Activated naive CD8-positive, alpha-beta T cell treated with anti-CD3 and anti-CD28 coated beads, Interleukin-2, amount 50 U/mL, for 24 hours (primary cell): Measurements from ENCODE around the gene AOAH.

Source experiments
- ATAC-seq: fragments of 150-1000 bp; cut with Tn5 transposase; one replicate; pipeline ENCODE4 v1.10.0; 2021
- DNase-seq: peaks from one replicate; pipeline ENCODE4 v3.0.0; 2021
- H3K27ac Mint-ChIP-seq: one replicate; pipeline ENCODE4 v1.8.0; 2021; ENCODE audit warnings: mild to moderate bottlenecking, mixed read lengths
- H3K27me3 Mint-ChIP-seq: one replicate; pipeline ENCODE4 v1.8.0; 2021; ENCODE audit warnings: mixed read lengths
- H3K36me3 Mint-ChIP-seq: one replicate; pipeline ENCODE4 v1.8.0; 2021; ENCODE audit warnings: low read depth, mixed read lengths
- H3K4me1 Mint-ChIP-seq: one replicate; pipeline ENCODE4 v1.8.0; 2021; ENCODE audit warnings: mixed read lengths
- H3K4me3 Mint-ChIP-seq: one replicate; pipeline ENCODE4 v1.8.0; 2021; ENCODE audit warnings: mild to moderate bottlenecking, moderate library complexity, mixed read lengths
- H3K9me3 Mint-ChIP-seq: one replicate; pipeline ENCODE4 v1.8.0; 2021; ENCODE audit warnings: mixed read lengths

The AOAH gene

DNA sequence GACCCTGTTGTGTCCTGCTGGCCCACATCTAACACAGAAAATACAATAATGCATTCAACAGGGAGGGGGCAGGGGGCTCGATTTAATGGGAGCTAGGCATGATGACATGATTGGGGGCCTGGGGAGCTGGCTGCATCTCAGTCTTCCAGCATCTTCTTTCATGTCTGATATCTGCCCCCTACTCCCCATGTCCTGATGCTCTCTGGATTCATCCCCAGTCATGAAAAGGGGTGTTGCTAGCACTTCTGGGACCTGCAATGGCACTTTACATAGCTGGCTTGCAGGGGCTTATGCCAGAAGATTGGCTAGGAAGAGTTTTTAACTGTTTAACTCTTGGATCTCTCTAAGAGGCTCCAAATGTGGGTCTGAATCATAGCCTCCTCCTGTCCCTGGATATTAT lies 94.9 kb downstream of the AOAH start:
- Mint-ChIP-seq H3K4me1 (peaks cover 3% of the 10 kb centered on the region), H3K9me3 (no peaks in the 10 kb centered on the region), H3K4me3 (no peak overlapping the region), H3K36me3 (no peaks in the 10 kb centered on the region), H3K27ac (no peak overlapping the region), H3K27me3 (no peaks in the 10 kb centered on the region)
- ATAC-seq (no peak), DNase-seq (no peak)

DNA sequence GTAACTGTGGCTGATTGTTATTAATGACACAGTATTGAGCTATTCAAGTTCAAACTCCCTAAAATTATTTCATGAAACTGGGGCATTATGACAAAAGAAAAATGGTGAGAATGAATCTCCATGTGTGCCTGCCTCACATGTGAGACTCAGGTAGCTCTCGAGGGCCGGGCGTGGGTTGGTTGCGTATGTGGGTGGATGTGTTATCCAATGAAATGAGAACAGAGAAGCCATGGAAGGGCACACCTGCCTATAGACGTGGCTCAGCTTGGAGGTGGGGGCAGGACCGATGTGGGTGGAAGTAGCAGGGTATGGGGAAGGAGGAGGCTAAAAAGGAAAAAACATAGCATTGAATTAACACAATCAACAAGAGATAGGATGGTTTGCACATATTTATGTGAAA lies 96.5 kb downstream of the AOAH start:
- ATAC-seq = no peak
- H3K27ac Mint-ChIP-seq = no peak overlapping the region

DNA sequence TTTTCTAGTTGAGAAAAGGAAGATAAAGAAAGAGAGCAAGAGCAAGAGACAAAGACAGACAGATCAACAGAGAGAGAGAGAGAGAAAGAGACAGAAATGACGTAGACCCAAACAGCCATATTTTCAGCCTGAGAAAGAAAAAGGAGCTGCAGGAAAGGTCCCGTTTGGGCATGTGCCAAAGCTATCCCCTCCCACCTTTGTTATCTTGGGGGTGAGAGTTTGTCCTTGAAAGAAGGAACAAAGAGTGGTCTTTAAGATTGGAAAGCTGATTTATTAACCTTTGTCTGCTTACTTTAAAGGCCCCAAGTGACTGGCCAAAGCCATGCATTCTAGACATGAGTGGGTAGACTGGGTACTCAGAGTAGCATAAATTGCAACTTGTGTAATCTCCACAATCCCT lies 98.2 kb downstream of the AOAH start:
- peaks cover 6% of the 10 kb centered on the region for H3K36me3 Mint-ChIP-seq
- H3K27ac Mint-ChIP-seq = no peak overlapping the region
- H3K27me3 Mint-ChIP-seq = no peaks in the 10 kb centered on the region
- peaks cover 18% of the 10 kb centered on the region for H3K4me1 Mint-ChIP-seq
- H3K4me3 Mint-ChIP-seq = no peak overlapping the region
- no peaks in the 10 kb centered on the region for H3K9me3 Mint-ChIP-seq
- DNase-seq (no peak), ATAC-seq (no peak)

More for the DNA sequence above, 96.5 kb downstream of the AOAH start:
- Mint-ChIP-seq H3K36me3 (no peaks in the 10 kb centered on the region), H3K27me3 (no peaks in the 10 kb centered on the region), H3K4me3 (no peak overlapping the region), H3K9me3 (no peaks in the 10 kb centered on the region), H3K4me1 (peaks cover 5% of the 10 kb centered on the region)
- no peak for DNase-seq

DNA sequence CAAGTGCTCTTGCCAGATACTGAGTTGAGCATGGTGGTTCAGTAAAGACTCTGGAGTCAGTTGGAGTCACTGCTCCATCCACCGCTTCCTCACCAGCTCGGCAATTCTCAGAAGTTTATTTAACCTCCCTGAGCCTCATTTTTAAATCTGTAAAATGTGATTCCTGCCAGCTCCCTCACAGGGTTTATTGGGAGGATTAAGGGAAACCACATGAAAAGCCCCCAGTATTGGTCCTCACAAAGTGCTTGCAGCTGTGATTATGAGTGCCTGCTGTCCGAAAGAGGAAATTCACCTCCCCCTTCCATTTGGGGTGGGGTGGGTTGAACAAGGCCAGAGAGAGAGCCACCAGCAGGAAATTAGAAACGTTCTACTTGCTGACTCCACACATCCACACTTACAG lies 99.0 kb downstream of the AOAH start:
- Mint-ChIP-seq H3K27ac (no peak overlapping the region), H3K36me3 (peaks cover 6% of the 10 kb centered on the region), H3K27me3 (no peaks in the 10 kb centered on the region), H3K4me1 (peaks cover 22% of the 10 kb centered on the region), H3K9me3 (no peaks in the 10 kb centered on the region), H3K4me3 (no peak overlapping the region)
- no peak for ATAC-seq
- no peak for DNase-seq

DNA sequence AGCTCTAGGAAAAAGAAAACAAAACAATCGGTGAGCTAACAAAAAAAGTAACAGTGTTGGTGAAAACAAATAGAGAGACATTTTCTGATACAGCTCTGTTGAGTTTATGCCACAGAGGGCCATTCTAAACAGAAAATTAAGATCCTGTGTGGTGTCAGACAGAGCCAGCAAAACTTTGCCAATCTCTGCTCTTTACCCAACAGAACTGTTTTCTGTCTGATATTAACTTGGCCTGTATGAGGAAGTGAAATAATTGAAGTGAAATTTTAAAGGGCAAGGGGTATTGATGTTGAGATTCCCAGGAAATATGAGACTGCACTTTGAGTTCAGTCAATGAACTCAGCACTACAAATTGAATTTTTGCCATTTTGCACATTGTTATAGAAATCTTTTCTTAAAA lies 101.0 kb downstream of the AOAH start:
- Mint-ChIP-seq H3K4me1 (peaks cover 24% of the 10 kb centered on the region), H3K27ac (no peak overlapping the region), H3K4me3 (no peak overlapping the region), H3K9me3 (no peaks in the 10 kb centered on the region), H3K27me3 (no peaks in the 10 kb centered on the region), H3K36me3 (peaks cover 6% of the 10 kb centered on the region)
- DNase-seq (no peak), ATAC-seq (no peak)

DNA sequence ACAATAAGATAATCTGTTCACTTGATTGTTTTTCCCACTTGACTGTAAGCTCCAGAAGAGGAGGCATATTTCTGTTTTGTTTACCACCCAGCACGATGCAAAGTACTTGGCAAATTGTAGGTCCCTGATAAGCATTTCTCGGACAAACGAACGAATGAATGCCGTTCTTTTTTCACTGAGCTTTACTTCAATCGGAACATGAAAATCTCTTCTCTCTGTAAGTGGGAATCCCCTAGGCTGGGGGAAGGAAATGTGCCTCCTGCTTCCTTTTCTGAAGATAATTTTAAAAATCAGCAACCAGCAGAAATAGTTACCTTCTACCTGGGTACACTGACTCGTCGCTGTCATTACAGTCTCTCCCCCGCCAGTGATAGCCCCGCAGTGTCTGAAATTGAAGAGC lies 102.9 kb downstream of the AOAH start:
- no peaks in the 10 kb centered on the region for H3K9me3 Mint-ChIP-seq
- H3K4me1 Mint-ChIP-seq = peaks cover 24% of the 10 kb centered on the region
- no peak overlapping the region for H3K27ac Mint-ChIP-seq
- H3K27me3 Mint-ChIP-seq = no peaks in the 10 kb centered on the region
- ATAC-seq (no peak), DNase-seq (no peak)
- no peak overlapping the region for H3K4me3 Mint-ChIP-seq
- peaks cover 6% of the 10 kb centered on the region for H3K36me3 Mint-ChIP-seq

DNA sequence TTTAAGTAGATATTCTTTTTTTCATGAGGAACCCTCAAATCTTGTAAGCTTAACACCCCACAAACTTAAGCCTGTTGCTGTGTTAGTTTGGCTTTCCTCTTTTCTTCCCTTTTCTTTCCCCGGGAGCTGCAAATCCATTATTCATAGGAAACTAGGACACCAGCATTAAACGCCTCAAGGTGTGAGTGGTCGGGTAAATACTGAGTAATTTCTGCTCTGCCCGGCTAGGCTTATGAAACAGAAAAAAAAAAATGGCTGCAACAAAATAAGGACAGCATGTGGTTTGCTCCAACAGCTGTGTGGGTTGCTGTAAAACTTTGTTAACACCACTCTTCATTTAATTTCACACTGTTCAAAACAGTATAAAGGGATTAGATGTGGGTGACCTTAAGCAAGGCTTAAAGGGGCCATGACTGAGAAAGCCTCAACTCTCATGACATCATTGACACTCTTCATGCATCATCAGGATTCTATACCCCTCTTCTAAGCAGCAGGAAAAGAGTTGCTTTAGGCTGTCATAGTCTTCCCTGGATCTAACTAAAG lies 104.1 kb downstream of the AOAH start:
- ATAC-seq (no peak), DNase-seq (no peak)
- no peaks in the 10 kb centered on the region for H3K27me3 Mint-ChIP-seq
- no peaks in the 10 kb centered on the region for H3K9me3 Mint-ChIP-seq
- peaks cover 24% of the 10 kb centered on the region for H3K4me1 Mint-ChIP-seq
- H3K4me3 Mint-ChIP-seq = no peak overlapping the region
- no peak overlapping the region for H3K27ac Mint-ChIP-seq
- H3K36me3 Mint-ChIP-seq = peaks cover 6% of the 10 kb centered on the region

DNA sequence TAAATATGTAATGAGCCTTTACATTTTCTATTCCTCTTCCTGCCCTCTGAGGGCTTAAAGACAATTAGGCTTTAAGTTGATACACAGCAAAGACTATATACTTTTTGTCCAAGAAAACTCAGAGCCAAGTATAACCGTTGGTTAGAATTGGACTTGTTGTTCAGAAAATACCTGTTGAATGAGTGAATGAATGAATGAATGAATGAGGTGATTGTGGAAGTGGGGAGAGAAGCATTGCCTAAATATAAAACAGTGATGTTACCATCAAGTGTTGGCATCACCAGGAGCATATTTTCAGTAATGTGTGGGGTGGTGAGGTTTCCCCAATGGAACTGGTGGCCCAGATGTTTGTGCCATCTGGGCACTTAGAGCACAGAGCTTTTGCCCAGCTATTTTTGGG lies 106.9 kb downstream of the AOAH start:
- H3K4me1 Mint-ChIP-seq = peaks cover 29% of the 10 kb centered on the region
- no peaks in the 10 kb centered on the region for H3K9me3 Mint-ChIP-seq
- no peak overlapping the region for H3K4me3 Mint-ChIP-seq
- no peaks in the 10 kb centered on the region for H3K27me3 Mint-ChIP-seq
- no peak overlapping the region for H3K27ac Mint-ChIP-seq
- no peak for DNase-seq
- H3K36me3 Mint-ChIP-seq = peaks cover 10% of the 10 kb centered on the region
- no peak for ATAC-seq

DNA sequence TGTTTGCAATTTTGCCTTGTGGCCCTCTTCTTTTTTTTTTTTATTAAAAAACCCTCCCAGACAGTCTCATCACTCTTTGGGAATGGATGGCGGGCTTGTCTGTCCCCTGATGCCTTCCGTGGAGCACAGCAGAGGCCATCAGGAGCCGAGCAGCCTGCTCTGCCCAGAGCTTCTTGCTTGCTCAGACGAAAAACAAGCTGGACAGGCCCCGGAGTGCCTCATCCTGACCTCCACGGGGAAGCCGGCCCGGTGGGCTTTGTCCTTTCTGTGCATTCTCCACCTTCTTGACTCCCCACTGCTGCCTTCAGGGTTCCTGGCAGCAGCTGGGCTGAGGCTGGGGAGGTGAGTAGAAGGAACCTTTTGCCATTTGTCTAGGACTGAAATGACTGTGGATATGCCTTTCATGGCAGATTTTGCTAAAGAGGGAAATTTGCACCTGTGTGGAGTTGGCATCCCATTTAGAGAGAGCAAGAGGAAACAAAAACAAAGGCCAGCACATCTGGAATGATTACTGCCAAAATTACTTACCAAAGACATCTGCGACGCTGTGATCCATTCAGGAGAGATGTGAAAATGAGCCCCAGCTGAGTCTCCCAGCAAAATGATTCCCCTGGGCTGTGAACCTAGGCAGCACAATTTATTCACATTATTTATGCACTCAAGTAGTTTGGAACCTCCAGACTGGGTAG lies 108.3 kb downstream of the AOAH start:
- Mint-ChIP-seq H3K27ac (no peak overlapping the region), H3K27me3 (no peaks in the 10 kb centered on the region), H3K36me3 (peaks cover 4% of the 10 kb centered on the region), H3K4me3 (no peak overlapping the region), H3K9me3 (no peaks in the 10 kb centered on the region), H3K4me1 (peaks cover 15% of the 10 kb centered on the region)
- DNase-seq = no peak
- ATAC-seq = no peak

DNA sequence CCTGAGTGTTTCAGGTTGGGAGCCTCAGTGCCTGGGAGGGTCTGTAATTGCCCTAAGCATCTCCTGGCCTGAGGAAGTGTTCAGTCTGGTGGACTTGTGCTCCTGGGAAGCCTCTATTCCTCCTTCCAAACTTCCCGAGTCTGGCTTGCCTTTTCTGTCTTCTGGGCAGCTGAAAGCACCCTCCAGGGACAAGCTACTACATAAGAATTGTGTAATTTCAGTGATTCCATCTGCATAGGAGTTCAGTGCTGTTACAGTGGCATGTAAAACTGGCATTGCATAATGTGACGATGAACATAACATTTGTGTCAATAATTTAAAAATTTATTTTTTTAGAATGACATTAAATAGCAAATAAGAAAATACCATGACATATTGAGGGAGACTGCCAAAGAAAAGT lies 109.3 kb downstream of the AOAH start:
- H3K4me3 Mint-ChIP-seq = no peak overlapping the region
- no peak for ATAC-seq
- no peaks in the 10 kb centered on the region for H3K27me3 Mint-ChIP-seq
- no peak overlapping the region for H3K27ac Mint-ChIP-seq
- H3K4me1 Mint-ChIP-seq = peaks cover 10% of the 10 kb centered on the region
- DNase-seq = no peak
- H3K9me3 Mint-ChIP-seq = no peaks in the 10 kb centered on the region
- H3K36me3 Mint-ChIP-seq = peaks cover 4% of the 10 kb centered on the region

DNA sequence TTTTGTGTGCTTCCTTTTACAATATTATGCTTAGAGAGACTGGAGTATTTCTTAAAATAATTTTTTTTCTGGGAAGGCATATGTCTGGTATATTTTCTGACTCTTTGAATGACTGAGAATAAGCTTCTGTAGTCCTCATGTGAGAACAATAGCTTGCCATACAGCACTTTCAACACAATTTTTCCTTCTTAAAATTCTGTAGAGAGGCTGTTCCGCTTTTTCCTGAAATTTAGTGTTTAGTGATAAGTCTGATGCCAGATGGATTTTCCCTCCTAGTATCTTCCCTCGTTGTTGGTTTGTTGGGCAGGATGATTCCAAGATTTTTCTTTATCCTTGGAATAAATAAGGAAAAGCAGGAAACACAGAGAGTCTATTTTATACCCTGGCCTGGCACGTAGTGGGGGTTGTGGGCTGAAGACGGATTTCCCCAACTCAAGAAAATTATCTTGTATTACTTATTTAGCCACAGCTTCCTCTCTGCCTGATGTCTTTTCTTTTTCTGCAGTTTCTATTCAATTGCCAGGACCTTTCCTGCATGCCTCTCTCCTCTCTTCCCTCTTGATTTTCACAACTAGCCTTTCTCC lies 111.2 kb downstream of the AOAH start:
- Mint-ChIP-seq H3K27ac (no peak overlapping the region), H3K36me3 (peaks cover 4% of the 10 kb centered on the region), H3K4me1 (peaks cover 11% of the 10 kb centered on the region), H3K9me3 (no peaks in the 10 kb centered on the region), H3K4me3 (no peak overlapping the region), H3K27me3 (no peaks in the 10 kb centered on the region)
- no peak for ATAC-seq
- DNase-seq = no peak

DNA sequence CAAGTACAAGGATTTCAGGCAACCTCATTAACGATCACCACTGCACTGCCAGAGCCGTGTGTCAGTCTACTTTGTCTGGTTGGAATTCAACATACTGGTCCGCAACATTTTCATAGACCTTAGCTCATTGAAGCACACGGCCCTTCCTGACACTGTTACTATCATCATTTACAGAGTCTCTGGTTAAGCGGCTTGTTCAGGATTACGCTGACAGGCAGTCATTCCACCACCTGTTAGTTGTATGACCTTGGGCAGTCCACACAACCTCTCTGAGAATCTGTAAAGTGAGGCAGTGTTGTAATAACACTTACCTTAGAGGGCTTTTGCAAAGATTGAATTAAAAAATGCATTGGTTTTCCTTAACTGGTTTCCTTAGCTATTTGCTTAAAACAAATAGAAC lies 112.6 kb downstream of the AOAH start:
- Mint-ChIP-seq H3K4me3 (no peak overlapping the region), H3K27me3 (no peaks in the 10 kb centered on the region), H3K4me1 (peaks cover 22% of the 10 kb centered on the region), H3K36me3 (peaks cover 4% of the 10 kb centered on the region), H3K9me3 (no peaks in the 10 kb centered on the region), H3K27ac (no peak overlapping the region)
- DNase-seq (no peak), ATAC-seq (no peak)

DNA sequence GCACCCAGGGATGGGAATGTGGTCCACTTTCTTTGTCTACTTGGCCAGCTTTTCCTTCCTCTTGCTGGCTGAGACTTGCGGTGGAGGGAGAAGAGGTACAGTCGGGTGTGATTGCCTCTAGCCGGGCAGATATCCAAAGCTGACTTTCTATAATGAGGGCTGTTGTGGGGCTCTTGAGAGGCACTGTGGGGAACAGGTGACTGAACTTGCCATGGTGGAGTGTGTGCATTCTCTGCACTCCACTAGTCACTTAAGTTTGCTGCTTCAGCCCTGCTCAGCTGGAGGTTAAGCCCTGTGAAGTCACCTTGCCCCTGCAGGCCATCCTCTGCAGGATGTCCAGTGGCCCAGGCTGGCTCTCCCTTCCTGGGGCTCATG lies 116.6 kb downstream of the AOAH start:
- DNase-seq = no peak
- Mint-ChIP-seq H3K4me1 (peaks cover 34% of the 10 kb centered on the region), H3K9me3 (no peaks in the 10 kb centered on the region), H3K4me3 (no peak overlapping the region), H3K27ac (no peak overlapping the region), H3K36me3 (no peaks in the 10 kb centered on the region), H3K27me3 (no peaks in the 10 kb centered on the region)
- ATAC-seq = no peak

DNA sequence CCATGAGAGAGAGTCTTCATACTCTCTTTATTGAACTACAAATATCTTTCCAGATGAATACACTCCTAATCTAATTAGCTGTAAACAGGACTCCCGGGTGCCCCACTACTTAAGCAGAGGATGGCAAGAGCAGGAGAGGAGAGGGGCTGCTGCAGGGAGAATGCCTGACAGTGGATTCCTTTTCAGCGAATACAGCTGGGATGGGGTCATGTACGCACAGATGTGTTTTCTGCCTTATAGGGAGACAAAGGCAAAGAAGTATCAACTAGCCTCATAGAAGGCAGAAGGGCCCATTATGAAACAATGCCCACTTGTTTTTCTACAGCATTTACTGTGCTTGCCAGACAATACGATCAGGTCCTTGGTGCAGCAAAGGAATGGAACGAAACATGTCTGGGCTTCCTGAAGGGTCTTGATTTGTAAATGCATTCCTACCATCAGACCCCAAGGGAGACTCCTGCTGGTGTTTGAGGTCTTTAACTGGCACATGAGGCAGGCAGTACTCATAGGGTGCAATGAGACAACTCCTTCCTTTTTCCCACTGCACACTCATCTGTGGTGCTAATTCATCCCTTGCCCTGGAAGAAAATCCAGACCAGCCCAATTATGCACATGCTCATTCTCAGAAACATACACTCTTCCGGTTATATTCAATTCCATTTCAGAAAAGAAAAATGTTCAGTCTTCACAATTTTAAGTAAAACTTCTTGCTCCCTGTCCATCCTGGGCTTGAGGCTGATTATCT lies 117.1 kb downstream of the AOAH start:
- no peaks in the 10 kb centered on the region for H3K9me3 Mint-ChIP-seq
- H3K27ac Mint-ChIP-seq = no peak overlapping the region
- H3K27me3 Mint-ChIP-seq = no peaks in the 10 kb centered on the region
- ATAC-seq (no peak), DNase-seq (no peak)
- no peak overlapping the region for H3K4me3 Mint-ChIP-seq
- H3K36me3 Mint-ChIP-seq = no peaks in the 10 kb centered on the region
- H3K4me1 Mint-ChIP-seq = peaks cover 40% of the 10 kb centered on the region
